ENCODE measurements around the gene EXOC3L1.
A peak's percentile ranks its signal among the peaks of the same experiment; 100 is the strongest.

The EXOC3L1 gene

GRCh38 chr16:67174706-67175231 lies 15.2 kb downstream of the EXOC3L1 start:
- H3K9me3 ChIP-seq (replicated peaks in 1 of 2; ENCODE audit: control insufficient read depth in 2 of 2, insufficient read depth in 1 of 2, low read depth in 1 of 2, low read length in 2 of 2): no peaks in the 10 kb centered on the region
- H3K4me3 ChIP-seq (ENCODE audit: low read length in 2 of 2): peak overlapping the region; percentile 12 to 45
- peak overlapping the region; percentile 88 for H3K4me2 ChIP-seq (ENCODE audit: insufficient read depth, low read length, poor library complexity, severe bottlenecking)

GRCh38 chr16:67173808-67174705 lies 15.9 kb downstream of the EXOC3L1 start:
- peak overlapping the region; percentile 88 for H3K4me2 ChIP-seq (ENCODE audit: insufficient read depth, low read length, poor library complexity, severe bottlenecking)
- peak overlapping the region; percentile 49 for H2AK5ac ChIP-seq (ENCODE audit: low read depth, low read length)
- no peak overlapping the region for H4K8ac ChIP-seq (ENCODE audit: low read depth, low read length)
- H3K14ac ChIP-seq (ENCODE audit: low read length): peak overlapping the region; percentile 79
- no peak overlapping the region for H2BK120ac ChIP-seq (ENCODE audit: low read depth, low read length)
- peaks cover 17 to 26% of the 10 kb centered on the region in 2 donors for H3K4me1 ChIP-seq (ENCODE audit: control insufficient read depth in 2 of 2, insufficient read depth in 1 of 2, low read depth in 1 of 2, low read length in 2 of 2)
- peak overlapping the region; percentile 45 to 70 for H3K4me3 ChIP-seq (ENCODE audit: low read length in 2 of 2)
- H2BK5ac ChIP-seq (ENCODE audit: low read length): no peak overlapping the region
- WGBS, 2 donors (ENCODE audit: extremely low coverage in 2 of 2, insufficient read length in 2 of 2, insufficient replicate concordance in 1 of 2): no CpG with 5 or more reads among the region's 71 CpGs
- H3K27ac ChIP-seq (replicated peaks; ENCODE audit: low read length): no peak overlapping the region
- peak overlapping the region; percentile 76 for H3K23ac ChIP-seq (ENCODE audit: low read depth, low read length, poor library complexity)
- H2BK15ac ChIP-seq (ENCODE audit: low read length): peak overlapping the region; percentile 8
- H2BK12ac ChIP-seq (ENCODE audit: low read length): no peak overlapping the region
- peaks cover 2 to 6% of the 10 kb centered on the region in 2 donors for H3K36me3 ChIP-seq (replicated peaks in 1 of 2; ENCODE audit: control insufficient read depth in 2 of 2, insufficient read depth in 2 of 2, low read length in 2 of 2)
- no peaks in the 10 kb centered on the region for H3K9me3 ChIP-seq (replicated peaks in 1 of 2; ENCODE audit: control insufficient read depth in 2 of 2, insufficient read depth in 1 of 2, low read depth in 1 of 2, low read length in 2 of 2)
- no peak overlapping the region for H3K4ac ChIP-seq (ENCODE audit: low read length)
- no peak for DNase-seq (ENCODE audit: low spot score)
- peak overlapping the region; percentile 94 for H2AFZ ChIP-seq (ENCODE audit: low read length)
- H3K27me3 ChIP-seq (ENCODE audit: control insufficient read depth in 3 of 3, insufficient read depth in 3 of 3, low read depth in 1 of 3, low read length in 3 of 3): peaks cover 13 to 93% (median 15%) of the 10 kb centered on the region in 3 experiments
- H3K9ac ChIP-seq (ENCODE audit: low read depth, low read length, poor library complexity): peak overlapping the region; percentile 76
- H3K79me1 ChIP-seq (ENCODE audit: low read depth, low read length): no peaks in the 10 kb centered on the region
- H4K91ac ChIP-seq (ENCODE audit: low read depth, low read length, poor library complexity): no peak overlapping the region
- peak overlapping the region; percentile 85 for H3K18ac ChIP-seq (ENCODE audit: low read length)

More at GRCh38 chr16:67174706-67175231, 15.2 kb downstream of the EXOC3L1 start:
- no peak overlapping the region for H2BK12ac ChIP-seq (ENCODE audit: low read length)
- no peak overlapping the region for H4K8ac ChIP-seq (ENCODE audit: low read depth, low read length)
- no peak overlapping the region for H3K9ac ChIP-seq (ENCODE audit: low read depth, low read length, poor library complexity)
- peaks cover 13 to 23% of the 10 kb centered on the region in 2 donors for H3K4me1 ChIP-seq (ENCODE audit: control insufficient read depth in 2 of 2, insufficient read depth in 1 of 2, low read depth in 1 of 2, low read length in 2 of 2)
- H2AK5ac ChIP-seq (ENCODE audit: low read depth, low read length): peak overlapping the region; percentile 49
- no peak overlapping the region for H3K27ac ChIP-seq (replicated peaks; ENCODE audit: low read length)
- no peak overlapping the region for H4K91ac ChIP-seq (ENCODE audit: low read depth, low read length, poor library complexity)
- no CpG with 5 or more reads among the region's 31 CpGs for WGBS, 2 donors (ENCODE audit: extremely low coverage in 2 of 2, insufficient read length in 2 of 2, insufficient replicate concordance in 1 of 2)
- no peaks in the 10 kb centered on the region for H3K79me1 ChIP-seq (ENCODE audit: low read depth, low read length)
- H3K4ac ChIP-seq (ENCODE audit: low read length): no peak overlapping the region
- H3K18ac ChIP-seq (ENCODE audit: low read length): peak overlapping the region; percentile 85
- peaks cover 9 to 93% (median 12%) of the 10 kb centered on the region in 3 experiments for H3K27me3 ChIP-seq (ENCODE audit: control insufficient read depth in 3 of 3, insufficient read depth in 3 of 3, low read depth in 1 of 3, low read length in 3 of 3)
- H2BK5ac ChIP-seq (ENCODE audit: low read length): peak overlapping the region; percentile 43
- no peak for DNase-seq (ENCODE audit: low spot score)
- H2AFZ ChIP-seq (ENCODE audit: low read length): peak overlapping the region; percentile 94
- peaks cover 2 to 11% of the 10 kb centered on the region in 2 donors for H3K36me3 ChIP-seq (replicated peaks in 1 of 2; ENCODE audit: control insufficient read depth in 2 of 2, insufficient read depth in 2 of 2, low read length in 2 of 2)
- no peak overlapping the region for H2BK120ac ChIP-seq (ENCODE audit: low read depth, low read length)
- H3K14ac ChIP-seq (ENCODE audit: low read length): peak overlapping the region; percentile 25
- H2BK15ac ChIP-seq (ENCODE audit: low read length): peak overlapping the region; percentile 8
- H3K23ac ChIP-seq (ENCODE audit: low read depth, low read length, poor library complexity): no peak overlapping the region

- peak overlapping the region; percentile 23 to 45 for H3K4me3 ChIP-seq (ENCODE audit: low read length in 2 of 2)
- no peak overlapping the region for H4K8ac ChIP-seq (ENCODE audit: low read depth, low read length)
- WGBS, 2 donors (ENCODE audit: extremely low coverage in 2 of 2, insufficient read length in 2 of 2, insufficient replicate concordance in 1 of 2): no CpG with 5 or more reads among the region's 1 CpG
- no peak for DNase-seq (ENCODE audit: low spot score)
- no peak overlapping the region for H3K4ac ChIP-seq (ENCODE audit: low read length)
- peaks cover 20 to 93% (median 21%) of the 10 kb centered on the region in 3 experiments for H3K27me3 ChIP-seq (ENCODE audit: control insufficient read depth in 3 of 3, insufficient read depth in 3 of 3, low read depth in 1 of 3, low read length in 3 of 3)
- H3K14ac ChIP-seq (ENCODE audit: low read length): no peak overlapping the region
- no peaks in the 10 kb centered on the region for H3K9me3 ChIP-seq (replicated peaks in 1 of 2; ENCODE audit: control insufficient read depth in 2 of 2, insufficient read depth in 1 of 2, low read depth in 1 of 2, low read length in 2 of 2)
- H2AFZ ChIP-seq (ENCODE audit: low read length): peak overlapping the region; percentile 94
- no peak overlapping the region for H4K91ac ChIP-seq (ENCODE audit: low read depth, low read length, poor library complexity)
- H2BK12ac ChIP-seq (ENCODE audit: low read length): no peak overlapping the region
- H3K23ac ChIP-seq (ENCODE audit: low read depth, low read length, poor library complexity): no peak overlapping the region
- no peak overlapping the region for H3K18ac ChIP-seq (ENCODE audit: low read length)
- H3K79me1 ChIP-seq (ENCODE audit: low read depth, low read length): no peaks in the 10 kb centered on the region
- H3K36me3 ChIP-seq (replicated peaks in 1 of 2; ENCODE audit: control insufficient read depth in 2 of 2, insufficient read depth in 2 of 2, low read length in 2 of 2): peaks cover 2 to 6% of the 10 kb centered on the region in 2 donors
- no peak overlapping the region for H2BK120ac ChIP-seq (ENCODE audit: low read depth, low read length)
- H2AK5ac ChIP-seq (ENCODE audit: low read depth, low read length): no peak overlapping the region
- H2BK15ac ChIP-seq (ENCODE audit: low read length): no peak overlapping the region
- no peak overlapping the region for H2BK5ac ChIP-seq (ENCODE audit: low read length)
- no peak overlapping the region for H3K9ac ChIP-seq (ENCODE audit: low read depth, low read length, poor library complexity)
- H3K4me1 ChIP-seq (ENCODE audit: control insufficient read depth in 2 of 2, insufficient read depth in 1 of 2, low read depth in 1 of 2, low read length in 2 of 2): peaks cover 17 to 25% of the 10 kb centered on the region in 2 donors
- no peak overlapping the region for H3K27ac ChIP-seq (replicated peaks; ENCODE audit: low read length)
- H3K4me2 ChIP-seq (ENCODE audit: insufficient read depth, low read length, poor library complexity, severe bottlenecking): no peak overlapping the region
Observed at GRCh38 chr16:67173323-67173722, 16.6 kb downstream of the EXOC3L1 start.

Data from neuronal stem cell (in vitro differentiated cells).